ENCODE measurements around the gene SRGAP3.

- TF ChIP-seq CTCF (IDR thresholded peaks at IDR 0.05) (no peak), POLR2AphosphoS5 (IDR thresholded peaks at IDR 0.05) (no peak)
These were observed 46.9 kb downstream of the SRGAP3 start for GRCh38 chr3:9202546-9202945.

All from gastroesophageal sphincter (tissue), 3 donors.